Lower leg skin (tissue), 4 donors: Measurements from ENCODE around the gene OLIG2. TPM values are rescaled to one million over a fixed set of nuclear protein-coding genes. Genes with fewer than 3 reads are reported as not detected.
A peak's percentile ranks its signal among the peaks of the same experiment; 100 is the strongest.

Source experiments
- DNase-seq, 2 donors: peaks; one replicate each; pipeline ENCODE4 v3.0.0-alpha.2; 2019; ENCODE audit warnings: low spot score in 2 of 2
- H3K4me3 ChIP-seq: fragments of 200-600 bp; sonication (generic); 2 replicates; pipeline ENCODE4 v1.5.1; 2017; ENCODE audit warnings: mild to moderate bottlenecking, low read depth; ENCODE audit not compliant: poor library complexity, severe bottlenecking
- POLR2A ChIP-seq, 2 donors: fragments of 450-650 bp; IDR thresholded peaks; one replicate each; pipeline ENCODE4 v1.6.1; 2016 to 2017; ENCODE audit warnings: antibody characterized with exemption in 2 of 2, mild to moderate bottlenecking in 1 of 2, moderate library complexity in 1 of 2
- WGBS, 2 donors: methylation state at CpG; one replicate each; pipeline ENCODE4 v1.1.5; 2018; 5-methylcytosine and 5-hydroxymethylcytosine counted together
- intact Hi-C: fragments of 100-400 bp; cut with DNase I; formaldehyde crosslinking; loops from one replicate; pipeline ENCODE4 v1.15.0; 2023; ENCODE audit warnings: low total_unique reads
- total RNA-seq, 4 donors: library from RNA; depleted of rRNA; stranded (reverse); fragments of >200 nt; gene quantifications; one replicate each; pipeline ENCODE4 v1.1.0, GENCODE V29; 2016
- TF ChIP-seq, protein P1 (sequence below), 3 donors: fragments of 450-650 bp; IDR thresholded peaks; one replicate each; pipeline ENCODE4 v1.5.1; 2016; ENCODE audit warnings: antibody characterized with exemption in 3 of 3, mild to moderate bottlenecking in 3 of 3, moderate library complexity in 2 of 3

The OLIG2 gene
- total RNA-seq, 4 donors from 2014 or later: not detected

DNA sequence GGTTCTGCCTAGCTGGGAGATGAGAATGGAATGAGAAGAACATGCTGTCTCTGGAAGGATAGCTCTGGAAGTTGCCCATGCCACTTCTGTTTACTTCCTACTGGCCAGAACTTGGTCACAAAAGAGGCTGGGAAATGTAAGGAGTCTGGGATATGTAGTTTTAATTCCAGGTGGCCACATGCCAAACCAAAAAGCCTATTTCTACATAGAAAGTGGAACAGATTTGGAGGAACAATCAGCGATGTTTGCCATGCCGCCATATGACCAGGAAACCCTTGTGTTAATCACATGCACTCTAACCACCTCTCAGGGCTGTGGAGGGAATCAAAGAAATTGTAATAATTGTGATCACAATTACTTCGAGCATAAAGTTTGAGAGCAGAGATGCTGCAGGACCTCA, 10.0 kb upstream of the OLIG2 start:
- intact Hi-C loops: no loop called here
- WGBS, 2 donors: 86 to 87% methylated on average over 3 of the region's 3 CpGs

DNA sequence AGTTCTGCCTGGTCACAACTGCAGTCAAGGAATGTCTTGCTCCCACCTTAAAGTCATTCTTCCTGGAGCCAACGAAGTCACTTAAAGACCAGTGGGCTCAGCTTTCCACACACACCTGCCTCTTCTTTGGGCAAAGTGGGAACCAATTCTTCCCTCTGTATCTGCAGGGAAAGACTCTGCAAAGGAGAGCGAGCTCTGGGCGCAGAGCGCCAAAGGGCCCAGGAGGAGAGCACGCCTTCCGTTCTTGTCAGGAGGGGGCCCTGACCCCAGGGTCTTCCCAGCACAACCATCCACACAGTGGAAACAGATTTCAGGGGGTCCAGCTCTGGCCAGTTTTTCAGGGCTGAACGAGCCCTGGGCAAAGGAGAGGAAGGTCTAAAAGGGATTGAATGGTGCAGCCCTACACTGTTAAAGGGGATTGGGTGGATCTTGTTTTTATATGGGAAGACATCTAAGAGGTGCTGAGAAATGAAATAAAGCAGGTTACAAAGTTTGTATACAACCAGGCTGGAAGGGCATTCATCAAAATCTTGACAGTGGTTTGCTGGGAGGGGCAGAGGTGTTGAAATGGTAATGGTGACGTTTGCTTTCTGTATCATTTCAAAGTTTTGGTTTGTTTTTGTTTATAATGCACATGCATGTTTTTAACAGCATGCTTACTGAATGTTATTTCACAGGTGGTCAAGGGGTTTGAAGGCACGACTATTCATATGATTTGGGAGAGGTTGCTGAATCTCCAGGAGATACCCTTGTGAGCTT, 6.8 kb upstream of the OLIG2 start:
- intact Hi-C loops: no loop called here

More for the DNA sequence above, 10.0 kb upstream of the OLIG2 start:
- TF ChIP-seq, protein P1, sequence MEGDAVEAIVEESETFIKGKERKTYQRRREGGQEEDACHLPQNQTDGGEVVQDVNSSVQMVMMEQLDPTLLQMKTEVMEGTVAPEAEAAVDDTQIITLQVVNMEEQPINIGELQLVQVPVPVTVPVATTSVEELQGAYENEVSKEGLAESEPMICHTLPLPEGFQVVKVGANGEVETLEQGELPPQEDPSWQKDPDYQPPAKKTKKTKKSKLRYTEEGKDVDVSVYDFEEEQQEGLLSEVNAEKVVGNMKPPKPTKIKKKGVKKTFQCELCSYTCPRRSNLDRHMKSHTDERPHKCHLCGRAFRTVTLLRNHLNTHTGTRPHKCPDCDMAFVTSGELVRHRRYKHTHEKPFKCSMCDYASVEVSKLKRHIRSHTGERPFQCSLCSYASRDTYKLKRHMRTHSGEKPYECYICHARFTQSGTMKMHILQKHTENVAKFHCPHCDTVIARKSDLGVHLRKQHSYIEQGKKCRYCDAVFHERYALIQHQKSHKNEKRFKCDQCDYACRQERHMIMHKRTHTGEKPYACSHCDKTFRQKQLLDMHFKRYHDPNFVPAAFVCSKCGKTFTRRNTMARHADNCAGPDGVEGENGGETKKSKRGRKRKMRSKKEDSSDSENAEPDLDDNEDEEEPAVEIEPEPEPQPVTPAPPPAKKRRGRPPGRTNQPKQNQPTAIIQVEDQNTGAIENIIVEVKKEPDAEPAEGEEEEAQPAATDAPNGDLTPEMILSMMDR (IDR thresholded peaks at IDR 0.05): no peak
- TF ChIP-seq POLR2A (IDR thresholded peaks at IDR 0.05): no peak
- no peak for DNase-seq
- no peak overlapping the region for H3K4me3 ChIP-seq

GRCh38 chr21:33019516-33019884, 6.2 kb upstream of the OLIG2 start:
- no peak overlapping the region for H3K4me3 ChIP-seq
- no peak for TF ChIP-seq POLR2A (IDR thresholded peaks at IDR 0.05)
- TF ChIP-seq, protein P1 (IDR thresholded peaks at IDR 0.05): no peak
- 5 to 6% methylated on average over 17 of the region's 17 CpGs for WGBS, 2 donors
- DNase-seq: peak in 1 of 2 donors; percentile 61
- intact Hi-C loops: no loop called here

More for the DNA sequence above, 6.8 kb upstream of the OLIG2 start:
- no peak overlapping the region for H3K4me3 ChIP-seq
- DNase-seq: peak in 1 of 2 donors; percentile 36
- no peak for TF ChIP-seq POLR2A (IDR thresholded peaks at IDR 0.05)
- TF ChIP-seq, protein P1 (IDR thresholded peaks at IDR 0.05): no peak
- WGBS, 2 donors: 12 to 30% methylated on average over 9 of the region's 9 CpGs

DNA sequence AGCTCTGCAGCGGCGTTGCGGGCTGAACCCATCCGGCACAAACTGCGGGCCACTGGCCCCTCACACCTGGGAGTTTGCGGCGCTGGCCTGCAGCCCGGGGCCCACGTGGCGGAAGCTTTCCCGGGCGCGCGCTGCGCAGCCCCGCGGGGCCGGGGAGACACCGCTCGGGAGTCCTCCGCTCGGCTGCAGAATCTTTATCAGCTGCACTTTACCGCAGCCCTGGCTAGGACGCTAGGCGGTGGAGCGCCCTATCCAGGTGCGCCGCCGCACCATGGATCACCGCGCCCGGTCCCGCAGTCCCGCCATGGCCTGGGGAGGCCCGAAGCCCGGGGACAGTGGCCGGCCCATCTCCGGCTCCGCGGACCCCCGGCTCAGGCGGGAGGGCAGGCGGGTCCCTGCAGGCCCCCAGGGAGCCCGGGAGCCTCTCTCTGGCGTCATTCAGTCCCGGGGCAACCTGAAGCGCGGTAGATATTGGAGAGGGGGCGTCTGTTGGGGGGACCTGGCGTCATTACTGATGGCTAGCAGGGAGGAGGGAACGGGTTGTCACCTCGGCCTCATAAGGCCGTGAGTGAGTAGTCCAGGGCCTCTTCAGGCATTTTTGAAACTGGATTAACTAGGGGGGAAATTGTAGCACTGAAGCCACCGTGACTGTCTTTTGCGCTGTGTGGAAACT, 5.7 kb upstream of the OLIG2 start:
- peak in 1 of 2 donors; percentile 77 for DNase-seq
- intact Hi-C loops: no loop called here
- 1 to 2% methylated on average over 31 of the region's 55 CpGs for WGBS, 2 donors
- TF ChIP-seq POLR2A (IDR thresholded peaks at IDR 0.05): no peak
- TF ChIP-seq, protein P1 (IDR thresholded peaks at IDR 0.05): no peak
- no peak overlapping the region for H3K4me3 ChIP-seq

GRCh38 chr21:33020558-33021100, 5.1 kb upstream of the OLIG2 start:
- intact Hi-C loops: no loop called here
- no peak for TF ChIP-seq POLR2A (IDR thresholded peaks at IDR 0.05)
- TF ChIP-seq, protein P1 (IDR thresholded peaks at IDR 0.05): no peak
- DNase-seq: peak in 1 of 2 donors; percentile 65
- 3% methylated on average over 16 of the region's 16 CpGs for WGBS, 2 donors
- no peak overlapping the region for H3K4me3 ChIP-seq
